ENCODE measurements around the gene RAP1A.

RAP1A gene

DNA sequence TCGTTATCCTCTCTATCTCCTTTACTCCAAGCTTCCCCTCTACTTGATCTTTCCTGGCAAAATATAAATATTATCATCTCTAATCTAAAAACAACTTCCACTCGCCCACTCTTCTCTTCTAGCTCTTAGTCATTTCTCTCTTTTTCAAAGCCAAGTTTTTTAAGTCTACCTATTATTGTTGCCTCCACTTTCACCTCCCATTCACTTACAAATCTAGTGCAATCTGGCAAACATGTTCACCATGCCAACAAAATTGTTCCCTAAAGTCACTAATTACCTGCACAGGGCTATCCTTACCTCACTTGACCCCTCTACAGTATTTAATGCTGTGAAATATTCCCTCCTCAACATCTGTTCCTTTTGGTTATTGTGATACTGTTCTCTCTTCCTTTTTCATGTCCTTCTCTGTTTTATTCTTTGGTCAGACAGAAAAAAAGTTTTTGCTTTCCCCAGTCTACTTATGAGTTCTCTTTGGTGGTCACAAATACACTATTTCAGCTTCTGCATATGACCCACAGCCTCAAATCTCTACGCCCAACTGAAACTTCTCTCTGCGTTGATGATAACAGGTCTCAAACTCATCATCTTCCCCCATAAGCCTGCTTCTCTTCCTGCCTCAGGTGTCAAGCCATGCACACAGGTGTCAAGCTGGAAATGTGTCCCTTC, 31.9 kb upstream of the RAP1A start:
- H3K4me1 Mint-ChIP-seq (ENCODE audit: low read depth in 2 of 2): peaks cover 3 to 15% of the 10 kb centered on the region in 2 donors
- H3K27me3 Mint-ChIP-seq: no peaks in the 10 kb centered on the region
- no peak overlapping the region for H3K4me3 Mint-ChIP-seq
- no peak overlapping the region for H3K27ac Mint-ChIP-seq
- H3K36me3 Mint-ChIP-seq (ENCODE audit: insufficient read depth): peaks cover under 1% of the 10 kb centered on the region
- ATAC-seq (replicated peaks): no peak
- no peaks in the 10 kb centered on the region for H3K9me3 Mint-ChIP-seq
- no peak for DNase-seq

DNA sequence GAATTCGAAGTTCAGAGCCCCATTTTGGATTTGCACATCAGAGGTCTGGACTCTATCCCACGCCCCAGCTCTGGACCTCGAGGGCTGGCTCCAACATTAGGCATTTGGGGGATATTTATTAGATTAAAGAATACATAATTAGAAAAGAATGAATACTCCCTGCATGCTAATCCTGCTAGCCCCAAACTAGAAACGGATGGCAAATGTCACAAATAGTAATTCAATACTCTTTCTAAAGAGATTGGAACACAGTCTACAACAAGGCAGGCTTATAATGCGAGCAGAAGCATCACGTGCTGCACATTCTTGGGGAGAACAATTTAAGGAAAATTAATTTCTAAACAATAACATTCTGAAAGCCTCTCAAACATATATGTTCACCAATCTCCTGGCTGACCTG, 27.7 kb upstream of the RAP1A start:
- DNase-seq (no peak), ATAC-seq (replicated peaks) (no peak)
- Mint-ChIP-seq H3K27ac (peak overlapping the region; percentile 66 to 70), H3K9me3 (no peaks in the 10 kb centered on the region), H3K4me1 (ENCODE audit: low read depth in 2 of 2) (peaks cover 28 to 53% of the 10 kb centered on the region in 2 donors), H3K4me3 (peak overlapping the region in 1 of 2 donors; percentile 81), H3K36me3 (ENCODE audit: insufficient read depth) (peaks cover 10% of the 10 kb centered on the region), H3K27me3 (no peaks in the 10 kb centered on the region)

DNA sequence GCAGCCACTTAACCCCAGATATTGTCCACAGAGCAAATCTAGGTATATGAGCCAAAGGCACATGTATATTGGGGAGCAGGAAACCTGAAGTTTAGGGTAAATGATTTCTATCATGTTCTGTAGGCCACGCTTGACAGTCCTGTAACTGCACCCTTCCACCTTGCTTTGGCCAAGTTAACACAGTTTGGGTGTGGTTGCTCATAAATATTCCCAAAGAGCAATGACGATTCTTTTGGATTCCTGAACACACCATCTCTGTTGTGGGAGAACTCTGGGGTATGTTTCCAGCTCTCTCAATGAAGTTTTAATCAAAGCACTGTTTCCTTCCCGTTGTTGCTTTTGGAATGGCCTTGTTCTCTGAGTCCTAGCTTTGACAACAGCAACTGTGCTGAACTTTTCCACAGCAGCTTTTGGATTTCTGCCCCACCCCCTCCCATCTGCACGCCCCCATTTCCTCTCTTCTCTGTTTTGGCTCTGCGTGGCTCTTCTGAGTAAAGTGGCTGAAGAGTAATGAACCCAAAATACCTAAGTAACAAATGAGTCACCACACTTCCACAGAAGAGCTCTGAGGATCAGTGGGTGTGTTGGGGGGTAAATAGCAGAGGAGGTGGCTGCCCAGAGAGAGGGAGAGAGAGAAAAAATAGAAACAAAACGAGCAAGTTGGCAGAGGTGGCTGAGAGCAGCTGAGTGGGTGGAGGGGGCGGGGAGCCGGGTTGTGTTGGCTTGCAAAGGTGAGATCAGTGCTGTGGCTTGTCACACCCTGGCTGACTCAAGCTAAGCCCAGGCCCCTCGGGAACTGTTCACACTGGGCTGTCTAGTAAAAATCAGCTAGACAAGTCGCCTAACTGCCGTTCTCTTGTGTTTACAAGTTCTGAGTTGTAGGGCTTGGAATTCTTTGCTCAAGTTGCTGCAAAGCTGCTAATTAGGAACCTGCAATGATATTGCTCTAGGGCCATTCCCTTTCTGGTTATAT, 26.9 kb upstream of the RAP1A start:
- H3K4me1 Mint-ChIP-seq (ENCODE audit: low read depth in 2 of 2): peaks cover 34 to 61% of the 10 kb centered on the region in 2 donors
- peak overlapping the region; percentile 52 to 81 for H3K4me3 Mint-ChIP-seq
- peak overlapping the region; percentile 66 to 70 for H3K27ac Mint-ChIP-seq
- ATAC-seq (replicated peaks) (peak; percentile 91), DNase-seq (peak; percentile 79 to 82 (median 79))
- no peaks in the 10 kb centered on the region for H3K27me3 Mint-ChIP-seq
- H3K36me3 Mint-ChIP-seq (ENCODE audit: insufficient read depth): peaks cover 10% of the 10 kb centered on the region
- no peaks in the 10 kb centered on the region for H3K9me3 Mint-ChIP-seq

DNA sequence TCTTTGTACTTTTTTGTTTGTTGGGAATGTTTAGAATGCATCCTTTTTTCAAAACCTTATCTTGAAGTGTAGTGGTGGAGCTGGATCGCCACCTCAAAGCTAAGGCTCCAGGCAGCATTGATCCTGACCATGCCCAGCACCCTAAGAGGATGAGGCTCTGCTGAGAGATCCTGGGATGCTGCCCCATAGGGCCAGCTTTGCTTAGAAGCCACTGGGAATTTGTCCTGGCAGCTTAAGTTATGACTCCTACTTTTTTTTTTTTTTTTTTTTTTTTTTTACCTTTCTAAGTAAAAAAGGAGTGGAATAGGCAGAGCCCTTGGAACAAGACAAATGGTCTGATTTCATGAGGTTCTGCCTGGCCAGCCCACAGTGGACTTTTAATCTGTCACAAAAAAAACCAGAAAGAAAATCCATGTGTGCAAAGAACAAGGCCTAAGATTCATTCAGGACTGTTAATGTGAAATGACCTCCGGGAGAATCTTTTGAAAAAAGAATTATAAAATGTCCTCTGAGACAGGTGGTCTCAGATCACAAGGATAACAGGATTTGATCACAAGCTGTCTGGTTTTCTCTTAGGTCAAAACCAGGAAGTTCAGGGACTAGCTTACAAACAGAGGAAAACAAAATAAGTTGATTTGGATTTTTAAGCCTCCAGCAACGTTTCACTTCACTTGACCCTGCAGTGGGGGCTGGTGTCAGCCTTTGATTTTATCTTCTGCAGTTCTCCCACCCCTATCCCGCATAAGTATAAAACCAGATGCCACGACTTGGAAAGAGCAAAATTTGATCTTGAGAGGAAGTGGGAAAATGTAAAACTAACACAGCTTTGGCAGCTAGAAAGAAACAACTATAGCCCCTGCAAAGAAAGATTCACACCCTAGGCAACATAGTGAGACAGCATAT, 25.9 kb upstream of the RAP1A start:
- DNase-seq: no peak
- no peak for ATAC-seq (replicated peaks)
- Mint-ChIP-seq H3K9me3 (no peaks in the 10 kb centered on the region), H3K27me3 (no peaks in the 10 kb centered on the region), H3K4me1 (ENCODE audit: low read depth in 2 of 2) (peaks cover 43 to 71% of the 10 kb centered on the region in 2 donors), H3K36me3 (ENCODE audit: insufficient read depth) (peaks cover 14% of the 10 kb centered on the region), H3K27ac (peak overlapping the region; percentile 66 to 70), H3K4me3 (peak overlapping the region; percentile 67 to 81)

DNA sequence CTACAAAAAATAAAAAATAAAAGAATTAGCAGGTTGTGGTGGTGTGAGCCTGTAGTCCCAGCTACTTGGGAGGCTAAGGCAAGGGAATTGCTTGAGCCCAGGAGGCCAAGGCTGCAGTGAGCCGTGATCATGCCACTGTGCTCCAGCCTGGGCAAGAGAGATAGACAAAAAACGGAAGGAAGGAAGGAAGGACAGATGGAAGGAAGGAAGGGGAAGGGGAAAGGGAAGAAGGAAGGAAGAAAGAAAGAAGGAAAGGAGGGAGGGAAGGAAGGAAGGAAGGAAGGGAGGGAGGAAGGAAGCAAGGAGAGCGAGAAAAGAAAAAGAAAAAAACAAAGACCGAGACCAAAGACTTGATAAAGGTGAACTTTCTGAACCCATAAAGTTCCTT, 25.3 kb upstream of the RAP1A start:
- no peak for ATAC-seq (replicated peaks)
- Mint-ChIP-seq H3K27ac (peak overlapping the region; percentile 66 to 70), H3K9me3 (no peaks in the 10 kb centered on the region), H3K36me3 (ENCODE audit: insufficient read depth) (peaks cover 14% of the 10 kb centered on the region), H3K27me3 (no peaks in the 10 kb centered on the region), H3K4me1 (ENCODE audit: low read depth in 2 of 2) (peaks cover 45 to 72% of the 10 kb centered on the region in 2 donors), H3K4me3 (peak overlapping the region; percentile 67 to 81)
- no peak for DNase-seq

DNA sequence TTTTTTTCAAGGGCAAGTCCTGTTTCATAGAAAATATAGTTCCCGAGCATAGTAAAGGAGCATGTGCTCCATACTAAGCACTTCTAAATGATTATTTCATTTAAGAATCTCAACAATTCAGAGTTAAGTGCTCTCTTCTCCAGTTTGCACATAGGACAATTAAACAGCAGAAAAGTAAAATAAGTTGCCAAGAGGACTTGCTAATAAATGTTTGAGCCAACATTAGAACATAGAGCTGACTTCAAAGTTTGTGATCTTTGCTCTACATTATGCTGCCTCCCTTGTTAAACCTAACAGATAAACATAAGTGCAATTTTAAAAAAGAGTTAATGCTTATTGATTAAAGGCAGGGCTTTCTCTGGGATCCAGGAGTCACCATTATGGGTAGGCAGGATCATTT, 23.8 kb upstream of the RAP1A start:
- H3K4me1 Mint-ChIP-seq (ENCODE audit: low read depth in 2 of 2): peaks cover 57 to 88% of the 10 kb centered on the region in 2 donors
- DNase-seq: no peak
- peak overlapping the region; percentile 58 to 81 for H3K4me3 Mint-ChIP-seq
- no peak for ATAC-seq (replicated peaks)
- peak overlapping the region; percentile 66 to 70 for H3K27ac Mint-ChIP-seq
- no peaks in the 10 kb centered on the region for H3K27me3 Mint-ChIP-seq
- peaks cover 14% of the 10 kb centered on the region for H3K36me3 Mint-ChIP-seq (ENCODE audit: insufficient read depth)
- H3K9me3 Mint-ChIP-seq: no peaks in the 10 kb centered on the region

DNA sequence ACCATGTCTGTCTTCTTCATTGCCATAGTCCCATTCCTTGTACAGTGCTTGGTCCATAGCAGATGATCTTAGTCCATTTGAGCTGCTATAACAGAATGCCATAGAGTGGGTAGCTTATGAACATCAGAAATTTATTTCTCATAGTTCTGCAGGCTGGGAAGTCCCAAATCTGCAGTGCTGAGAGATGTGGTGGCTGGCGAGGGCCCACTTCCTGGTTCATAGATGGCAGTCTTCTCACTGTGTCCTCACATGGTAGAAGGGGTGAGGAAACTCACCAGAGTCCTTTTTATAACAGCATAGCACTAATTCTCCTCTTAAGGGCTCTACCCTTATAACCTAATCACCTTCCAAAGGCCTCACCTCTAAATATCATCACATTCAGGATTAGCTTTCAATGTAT, 23.1 kb upstream of the RAP1A start:
- peak; percentile 58 for ATAC-seq (replicated peaks)
- H3K36me3 Mint-ChIP-seq (ENCODE audit: insufficient read depth): peaks cover 14% of the 10 kb centered on the region
- peak overlapping the region; percentile 58 to 68 for H3K4me3 Mint-ChIP-seq

DNA sequence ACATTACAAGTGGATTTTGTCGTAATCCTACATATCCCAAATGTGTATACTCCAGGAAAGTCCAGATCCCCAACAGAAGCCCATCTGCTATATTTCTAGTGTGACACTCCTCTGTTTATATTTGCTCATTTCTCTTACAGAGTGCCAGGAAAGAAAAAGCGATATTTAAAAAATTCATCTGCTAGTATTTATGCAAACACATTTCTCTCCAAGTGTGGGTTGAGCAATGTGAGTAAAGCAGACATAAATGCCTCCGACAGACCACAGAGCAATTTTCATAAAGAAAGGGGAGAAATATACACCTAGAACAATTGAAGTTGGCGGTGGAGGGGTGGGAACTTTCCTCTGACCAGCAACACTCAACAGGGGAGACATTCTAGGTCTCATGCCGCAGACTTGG, 22.2 kb upstream of the RAP1A start:
- Mint-ChIP-seq H3K4me1 (ENCODE audit: low read depth in 2 of 2) (peaks cover 63 to 93% of the 10 kb centered on the region in 2 donors), H3K4me3 (peak overlapping the region in 1 of 2 donors; percentile 77), H3K27me3 (no peaks in the 10 kb centered on the region), H3K27ac (peak overlapping the region; percentile 18 to 93), H3K36me3 (ENCODE audit: insufficient read depth) (peaks cover 14% of the 10 kb centered on the region), H3K9me3 (no peaks in the 10 kb centered on the region)
- DNase-seq (no peak), ATAC-seq (replicated peaks) (no peak)

More for the DNA sequence above, 23.1 kb upstream of the RAP1A start:
- H3K27me3 Mint-ChIP-seq: no peaks in the 10 kb centered on the region
- no peaks in the 10 kb centered on the region for H3K9me3 Mint-ChIP-seq
- peak; percentile 60 to 65 (median 60) for DNase-seq
- peaks cover 61 to 90% of the 10 kb centered on the region in 2 donors for H3K4me1 Mint-ChIP-seq (ENCODE audit: low read depth in 2 of 2)
- H3K27ac Mint-ChIP-seq: peak overlapping the region; percentile 18 to 70

DNA sequence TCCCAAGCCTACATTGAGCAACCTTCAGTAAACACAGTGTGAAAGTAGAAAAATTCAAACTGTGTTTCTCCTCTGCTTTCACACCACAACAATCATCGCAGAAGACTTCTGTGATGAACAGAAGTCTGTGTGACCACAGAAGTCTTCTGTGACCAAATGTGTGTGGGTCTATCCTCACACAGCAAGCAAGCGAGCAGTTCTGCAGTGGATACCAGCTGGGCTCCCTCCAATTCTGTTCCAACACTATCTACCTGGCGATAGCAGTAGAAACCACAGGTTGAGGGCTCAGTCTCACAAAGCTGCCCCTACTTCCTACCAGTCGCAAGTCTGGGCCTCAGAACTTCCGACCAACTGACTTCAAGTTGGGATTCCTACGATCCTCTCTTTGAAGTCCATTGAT, 21.0 kb upstream of the RAP1A start:
- DNase-seq: peak; percentile 28 to 37 (median 35)
- H3K36me3 Mint-ChIP-seq (ENCODE audit: insufficient read depth): peaks cover 11% of the 10 kb centered on the region

DNA sequence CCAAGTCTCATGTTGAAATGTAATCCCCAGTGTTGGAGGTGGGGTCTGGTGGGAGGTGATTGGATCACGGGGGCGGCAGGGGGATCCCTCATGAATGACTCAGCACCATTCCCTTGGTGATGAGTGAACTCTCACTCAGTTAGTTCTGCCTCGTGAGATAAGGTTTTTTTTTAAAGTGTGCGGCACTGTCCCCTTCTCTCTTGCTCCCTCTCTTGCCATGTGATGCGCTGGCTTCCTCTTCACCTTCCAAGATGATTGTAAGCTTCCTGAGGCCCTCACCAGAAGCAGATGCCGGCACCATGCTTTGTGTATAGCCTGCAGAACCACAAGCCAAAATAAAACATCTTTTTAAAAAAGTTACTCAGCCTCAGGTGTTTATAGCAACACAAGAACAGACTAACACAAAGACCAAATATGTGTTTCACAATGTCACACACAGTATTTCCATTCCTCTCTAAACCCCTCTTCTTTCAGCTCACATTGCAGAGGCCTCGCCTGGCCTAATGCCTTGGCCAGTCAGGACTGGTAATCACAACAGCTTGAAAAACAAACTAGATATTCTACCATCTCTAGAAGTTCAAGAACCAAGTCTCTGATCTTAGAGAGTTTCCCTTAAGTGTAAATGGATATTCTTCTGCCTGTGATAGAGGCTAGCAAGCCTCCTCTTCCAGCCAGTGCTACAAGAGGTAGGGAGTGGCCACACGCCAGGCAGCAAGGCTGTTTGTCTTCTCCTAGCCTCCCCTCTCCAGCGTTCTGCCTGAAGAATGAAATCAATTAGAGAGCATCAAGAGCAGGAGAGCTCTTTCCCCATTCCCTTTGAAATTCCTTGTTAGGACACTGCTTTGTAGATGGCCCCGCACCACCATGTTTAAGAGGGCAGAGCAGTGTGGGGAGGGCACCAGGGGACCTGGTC, 19.6 kb upstream of the RAP1A start:
- DNase-seq (no peak), ATAC-seq (replicated peaks) (no peak)
- Mint-ChIP-seq H3K27ac (peak overlapping the region; percentile 84 to 93), H3K4me1 (ENCODE audit: low read depth in 2 of 2) (peaks cover 73 to 93% of the 10 kb centered on the region in 2 donors), H3K27me3 (no peaks in the 10 kb centered on the region), H3K36me3 (ENCODE audit: insufficient read depth) (peaks cover 8% of the 10 kb centered on the region), H3K9me3 (no peaks in the 10 kb centered on the region), H3K4me3 (peak overlapping the region; percentile 61 to 77)

More for the DNA sequence above, 21.0 kb upstream of the RAP1A start:
- Mint-ChIP-seq H3K27ac (peak overlapping the region; percentile 18 to 93), H3K4me3 (peak overlapping the region; percentile 49 to 77), H3K9me3 (no peaks in the 10 kb centered on the region), H3K27me3 (no peaks in the 10 kb centered on the region), H3K4me1 (ENCODE audit: low read depth in 2 of 2) (peaks cover 68 to 93% of the 10 kb centered on the region in 2 donors)
- ATAC-seq (replicated peaks): peak; percentile 68

DNA sequence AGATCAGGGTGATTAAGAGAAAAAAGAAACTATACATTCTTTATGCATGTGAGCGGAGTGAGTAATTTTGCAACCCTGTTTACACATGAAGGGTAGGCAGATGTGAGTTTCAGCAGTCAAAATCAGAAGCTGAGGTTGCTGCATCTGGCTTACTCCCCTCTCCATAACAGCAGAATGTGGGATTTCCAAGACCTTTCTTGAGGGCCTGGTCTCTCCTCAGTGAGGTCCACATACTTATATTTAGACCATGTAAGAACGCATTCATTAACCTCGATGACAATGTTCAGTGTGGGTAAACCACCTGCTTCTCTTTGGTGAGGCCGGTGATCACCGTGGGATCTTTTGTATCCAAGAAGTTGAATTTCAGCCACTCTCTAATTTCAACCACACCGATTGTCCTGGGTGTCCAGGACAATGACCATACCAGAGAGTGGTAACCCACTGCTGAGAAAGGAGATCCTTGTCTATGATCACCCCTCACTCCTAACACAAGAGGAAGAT, 18.7 kb upstream of the RAP1A start:
- peaks cover 75 to 92% of the 10 kb centered on the region in 2 donors for H3K4me1 Mint-ChIP-seq (ENCODE audit: low read depth in 2 of 2)
- H3K27ac Mint-ChIP-seq: peak overlapping the region; percentile 84 to 93

DNA sequence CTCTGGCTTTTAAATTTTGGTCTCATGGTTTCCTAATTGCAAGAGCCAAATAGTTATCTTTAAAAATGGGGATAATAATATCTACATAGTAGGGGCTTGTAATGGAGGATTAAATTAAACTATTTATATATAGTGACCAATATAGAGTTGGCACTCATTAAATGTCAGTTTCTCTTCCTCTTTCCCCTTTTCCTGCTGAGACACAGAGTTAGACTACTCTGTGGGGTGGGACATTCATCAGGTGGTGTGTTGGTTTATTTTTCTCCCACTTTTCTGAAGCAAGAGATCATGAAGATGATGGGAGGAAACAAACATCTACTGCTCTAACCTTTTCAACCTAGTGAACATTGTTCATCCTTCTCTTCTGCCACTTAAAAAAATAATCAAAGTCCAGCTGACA, 17.3 kb upstream of the RAP1A start:
- H3K4me3 Mint-ChIP-seq: peak overlapping the region in 1 of 2 donors; percentile 61
- no peak for ATAC-seq (replicated peaks)

More for the DNA sequence above, 18.7 kb upstream of the RAP1A start:
- no peaks in the 10 kb centered on the region for H3K9me3 Mint-ChIP-seq
- no peaks in the 10 kb centered on the region for H3K27me3 Mint-ChIP-seq
- H3K36me3 Mint-ChIP-seq (ENCODE audit: insufficient read depth): peaks cover 8% of the 10 kb centered on the region
- H3K4me3 Mint-ChIP-seq: peak overlapping the region; percentile 61 to 77
- DNase-seq (no peak), ATAC-seq (replicated peaks) (no peak)

More for the DNA sequence above, 17.3 kb upstream of the RAP1A start:
- Mint-ChIP-seq H3K27ac (peak overlapping the region; percentile 78 to 92), H3K27me3 (no peaks in the 10 kb centered on the region), H3K9me3 (no peaks in the 10 kb centered on the region), H3K4me1 (ENCODE audit: low read depth in 2 of 2) (peaks cover 68 to 88% of the 10 kb centered on the region in 2 donors), H3K36me3 (ENCODE audit: insufficient read depth) (peaks cover 12% of the 10 kb centered on the region)
- DNase-seq: no peak
